GM23338 (cell line): ENCODE results near the gene PACC1. TPM values are rescaled to one million over a fixed set of nuclear protein-coding genes. Genes with fewer than 3 reads are reported as not detected.

ENCODE experiments used
- ATAC-seq: fragments of 200-7000 bp; cut with Tn5 transposase; 3 replicates; pipeline ENCODE4 v1.9.1; 2020
- DNase-seq: peaks from one replicate; pipeline ENCODE4 v3.0.0-alpha.2; 2015; ENCODE audit warnings: low spot score
- H2AFZ ChIP-seq: fragments of 200-600 bp; sonication (generic); 2 replicates; pipeline ENCODE4 v1.8.0; 2016; ENCODE audit warnings: antibody characterized with exemption, mild to moderate bottlenecking, moderate library complexity
- H3F3A ChIP-seq: fragments of 200-600 bp; sonication (generic); replicated peaks from 2 replicates; pipeline ENCODE4 v1.8.0; 2017; ENCODE audit warnings: antibody characterized with exemption, mixed run types, low read depth
- H3K27ac ChIP-seq: fragments of 200-600 bp; sonication (generic); 2 replicates; pipeline ENCODE4 v1.6.1; 2016; ENCODE audit warnings: low read depth
- H3K27me3 ChIP-seq: fragments of 200-600 bp; sonication (generic); 2 replicates; pipeline ENCODE4 v1.8.0; 2016; ENCODE audit warnings: mild to moderate bottlenecking, mixed run types, moderate library complexity; ENCODE audit not compliant: insufficient read depth
- H3K36me3 ChIP-seq: fragments of 200-600 bp; sonication (generic); 2 replicates; pipeline ENCODE4 v1.8.0; 2016; ENCODE audit warnings: mild to moderate bottlenecking; ENCODE audit not compliant: insufficient read depth
- H3K4me1 ChIP-seq: fragments of 200-600 bp; sonication (generic); 2 replicates; pipeline ENCODE4 v1.8.0; 2016; ENCODE audit warnings: mild to moderate bottlenecking, moderate library complexity; ENCODE audit not compliant: insufficient read depth
- H3K4me2 ChIP-seq: fragments of 200-600 bp; sonication (generic); 2 replicates; pipeline ENCODE4 v1.7.1; 2017; ENCODE audit warnings: mixed run types
- H3K4me3 ChIP-seq: fragments of 200-600 bp; sonication (generic); 2 replicates; pipeline ENCODE4 v1.6.1; 2016; ENCODE audit warnings: mixed run types
- H3K79me2 ChIP-seq: fragments of 200-600 bp; sonication (generic); replicated peaks from 2 replicates; pipeline ENCODE4 v1.8.0; 2017; ENCODE audit warnings: mild to moderate bottlenecking; ENCODE audit not compliant: insufficient read depth
- H3K9me2 ChIP-seq: fragments of 200-600 bp; sonication (generic); 2 replicates; pipeline ENCODE4 v1.8.0; 2017; ENCODE audit not compliant: insufficient read depth
- H4K20me1 ChIP-seq: fragments of 200-600 bp; sonication (generic); replicated peaks from 2 replicates; pipeline ENCODE4 v1.8.0; 2017; ENCODE audit warnings: mild to moderate bottlenecking; ENCODE audit not compliant: insufficient read depth
- H3K27ac Mint-ChIP-seq: 2 replicates; pipeline ENCODE4 v1.8.0; 2020; ENCODE audit warnings: inconsistent platforms, mild to moderate bottlenecking, moderate library complexity, mixed read lengths
- H3K27me3 Mint-ChIP-seq: 3 replicates; pipeline ENCODE4 v1.8.0; 2022; ENCODE audit warnings: low read depth, mild to moderate bottlenecking, moderate library complexity, mixed read lengths, inconsistent platforms; ENCODE audit not compliant: insufficient read depth, poor library complexity
- H3K36me3 Mint-ChIP-seq: 3 replicates; pipeline ENCODE4 v1.8.0; 2021; ENCODE audit warnings: low read depth, mild to moderate bottlenecking, inconsistent platforms, moderate library complexity, mixed read lengths
- H3K4me1 Mint-ChIP-seq: 3 replicates; pipeline ENCODE4 v1.8.0; 2020; ENCODE audit warnings: mild to moderate bottlenecking, inconsistent platforms, mixed read lengths
- H3K4me3 Mint-ChIP-seq: 3 replicates; pipeline ENCODE4 v1.8.0; 2021; ENCODE audit warnings: moderate library complexity, mild to moderate bottlenecking, inconsistent platforms, mixed read lengths
- H3K9me3 Mint-ChIP-seq: 3 replicates; pipeline ENCODE4 v1.8.0; 2020; ENCODE audit warnings: moderate library complexity, mild to moderate bottlenecking, inconsistent platforms, mixed read lengths
- CREB1 ChIP-seq: fragments of 250-450 bp; sonication (Bioruptor Pico); IDR thresholded peaks from 2 replicates; pipeline ENCODE4 v1.5.0; 2020; ENCODE audit warnings: low read depth, mild to moderate bottlenecking, moderate library complexity
- EZH2 ChIP-seq: fragments of 200-600 bp; sonication (generic); IDR thresholded peaks from one replicate; pipeline ENCODE4 v1.8.0; 2017; ENCODE audit warnings: antibody characterized with exemption, mild to moderate bottlenecking, low read depth; ENCODE audit not compliant: unreplicated experiment
- EZH2phosphoT487 ChIP-seq: fragments of 200-600 bp; sonication (generic); IDR thresholded peaks from one replicate; pipeline ENCODE4 v1.8.1; 2018; ENCODE audit warnings: antibody characterized with exemption; ENCODE audit not compliant: unreplicated experiment
- JUNB ChIP-seq: IDR thresholded peaks from one replicate; pipeline ENCODE4 v1.6.1; 2016; ENCODE audit warnings: antibody characterized with exemption; ENCODE audit not compliant: unreplicated experiment
- NANOG ChIP-seq: IDR thresholded peaks from 2 replicates; pipeline ENCODE4 v1.6.1; 2016; ENCODE audit warnings: antibody characterized with exemption, borderline replicate concordance
- STAT1 ChIP-seq: IDR thresholded peaks from one replicate; pipeline ENCODE4 v1.6.1; 2016; ENCODE audit warnings: antibody characterized with exemption; ENCODE audit not compliant: unreplicated experiment
- ZNF114 ChIP-seq: fragments of 250-450 bp; sonication (Bioruptor Pico); IDR thresholded peaks from 2 replicates; pipeline ENCODE4 v1.5.0; 2020; ENCODE audit warnings: mild to moderate bottlenecking, moderate library complexity
- ZNF331 ChIP-seq: fragments of 250-450 bp; sonication (Bioruptor Pico); IDR thresholded peaks from 2 replicates; pipeline ENCODE4 v1.5.0; 2020; ENCODE audit warnings: low read depth, mild to moderate bottlenecking, moderate library complexity
- polyA plus RNA-seq: library from polyadenylated mRNA; unstranded; fragments of >200 nt; fragmentation: Nextera tagmentation; extraction: Ambion mirVana; gene quantifications from 2 replicates; pipeline ENCODE4 v1.2.1, GENCODE V29; 2016
- total RNA-seq: library from RNA; depleted of rRNA; stranded (reverse); fragments of >200 nt; shearing (Covaris generic); gene quantifications from 2 replicates; pipeline ENCODE4 v1.2.3, GENCODE V29; 2014
- TF ChIP-seq, protein P1 (sequence below), 2 experiments: fragments of 200-600 bp in 1 of 2; sonication (generic) in 1 of 2; conservative IDR thresholded peaks; 2 replicates each; pipeline versions ENCODE4 v1.5.1 to v1.6.1; 2016 to 2017; ENCODE audit warnings: antibody characterized with exemption in 2 of 2, low read depth in 2 of 2, mild to moderate bottlenecking in 2 of 2, moderate library complexity in 1 of 2
- TF ChIP-seq, protein P2 (sequence below): IDR thresholded peaks from one replicate; pipeline ENCODE4 v1.6.1; 2018; ENCODE audit warnings: antibody characterized with exemption; ENCODE audit not compliant: unreplicated experiment

The PACC1 gene
- total and polyA plus RNA-seq, 2 experiments from 2014 or later: 17.1 to 18.0 TPM

DNA sequence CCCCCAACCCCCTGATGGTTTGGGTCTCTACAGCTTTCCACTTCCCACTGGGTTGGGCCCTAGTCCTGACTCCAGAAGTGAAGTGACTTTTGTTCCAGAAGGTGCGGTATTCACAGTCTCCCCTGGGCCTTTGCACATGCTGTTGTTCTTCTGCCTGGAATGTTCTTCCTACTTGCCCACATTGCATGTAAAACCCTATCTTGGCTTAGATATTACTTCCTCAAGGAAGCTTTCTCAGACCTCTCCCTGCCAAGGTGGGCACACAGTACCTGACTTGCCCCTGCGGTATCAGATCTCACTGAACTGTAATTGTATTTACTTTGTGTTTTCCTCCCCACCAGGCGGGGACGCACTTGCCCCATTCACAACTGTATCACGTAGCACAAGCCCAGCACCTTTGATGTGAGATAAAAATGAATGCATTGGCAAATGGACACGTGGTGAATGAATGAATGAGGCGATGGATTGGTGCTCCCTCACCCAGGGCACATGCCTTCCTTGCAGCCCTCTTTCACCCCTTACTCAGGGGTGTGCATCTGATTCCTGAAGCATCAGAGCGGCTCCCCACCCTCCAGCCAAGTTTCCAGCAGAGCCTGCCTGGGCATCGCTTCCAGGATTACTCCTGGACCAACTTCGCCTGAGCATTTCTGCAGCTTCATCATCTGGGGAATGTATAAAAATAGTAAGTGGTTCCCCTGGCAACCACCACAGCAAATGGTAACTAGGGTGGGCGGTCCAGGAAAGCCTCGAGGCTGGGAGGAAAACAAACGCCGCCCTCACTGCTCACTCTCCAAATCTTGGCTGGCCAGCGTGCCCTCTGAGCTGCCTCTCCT is 37.9 kb upstream of the PACC1 start:
- H3K4me1 ChIP-seq: no peaks in the 10 kb centered on the region
- Mint-ChIP-seq H3K27ac (no peak overlapping the region), H3K9me3 (no peaks in the 10 kb centered on the region), H3K4me1 (no peaks in the 10 kb centered on the region; the same call in 2 of the 3 replicates), H3K36me3 (no peaks in the 10 kb centered on the region; the same call in 2 of the 3 replicates), H3K27me3 (peaks cover 2% of the 10 kb centered on the region), H3K4me3 (no peak overlapping the region)
- H3K4me2 ChIP-seq: no peak overlapping the region
- no peaks in the 10 kb centered on the region for H3K79me2 ChIP-seq
- no peaks in the 10 kb centered on the region for H3K36me3 ChIP-seq
- no peaks in the 10 kb centered on the region for H3K9me2 ChIP-seq
- no peaks in the 10 kb centered on the region for H3F3A ChIP-seq
- H2AFZ ChIP-seq: no peak overlapping the region
- DNase-seq (no peak), ATAC-seq (no peak)
- TF ChIP-seq EZH2: no peak
- TF ChIP-seq EZH2phosphoT487: no peak
- TF ChIP-seq ZNF114 (CRISPR knock-in tag): no peak
- no peak for TF ChIP-seq ZNF331 (CRISPR knock-in tag)
- TF ChIP-seq JUNB: no peak
- no peak for TF ChIP-seq STAT1
- TF ChIP-seq, protein P1, sequence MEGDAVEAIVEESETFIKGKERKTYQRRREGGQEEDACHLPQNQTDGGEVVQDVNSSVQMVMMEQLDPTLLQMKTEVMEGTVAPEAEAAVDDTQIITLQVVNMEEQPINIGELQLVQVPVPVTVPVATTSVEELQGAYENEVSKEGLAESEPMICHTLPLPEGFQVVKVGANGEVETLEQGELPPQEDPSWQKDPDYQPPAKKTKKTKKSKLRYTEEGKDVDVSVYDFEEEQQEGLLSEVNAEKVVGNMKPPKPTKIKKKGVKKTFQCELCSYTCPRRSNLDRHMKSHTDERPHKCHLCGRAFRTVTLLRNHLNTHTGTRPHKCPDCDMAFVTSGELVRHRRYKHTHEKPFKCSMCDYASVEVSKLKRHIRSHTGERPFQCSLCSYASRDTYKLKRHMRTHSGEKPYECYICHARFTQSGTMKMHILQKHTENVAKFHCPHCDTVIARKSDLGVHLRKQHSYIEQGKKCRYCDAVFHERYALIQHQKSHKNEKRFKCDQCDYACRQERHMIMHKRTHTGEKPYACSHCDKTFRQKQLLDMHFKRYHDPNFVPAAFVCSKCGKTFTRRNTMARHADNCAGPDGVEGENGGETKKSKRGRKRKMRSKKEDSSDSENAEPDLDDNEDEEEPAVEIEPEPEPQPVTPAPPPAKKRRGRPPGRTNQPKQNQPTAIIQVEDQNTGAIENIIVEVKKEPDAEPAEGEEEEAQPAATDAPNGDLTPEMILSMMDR (conservative IDR thresholded peaks at IDR 0.05; ENCODE audit: low read depth in 2 of 2): peak in 1 of 2 experiments; percentile 24; a peak in 2 of 4 replicates
- no peaks in the 10 kb centered on the region for H4K20me1 ChIP-seq
- H3K27me3 ChIP-seq: no peaks in the 10 kb centered on the region
- H3K27ac ChIP-seq: no peak overlapping the region
- no peak overlapping the region for H3K4me3 ChIP-seq

DNA sequence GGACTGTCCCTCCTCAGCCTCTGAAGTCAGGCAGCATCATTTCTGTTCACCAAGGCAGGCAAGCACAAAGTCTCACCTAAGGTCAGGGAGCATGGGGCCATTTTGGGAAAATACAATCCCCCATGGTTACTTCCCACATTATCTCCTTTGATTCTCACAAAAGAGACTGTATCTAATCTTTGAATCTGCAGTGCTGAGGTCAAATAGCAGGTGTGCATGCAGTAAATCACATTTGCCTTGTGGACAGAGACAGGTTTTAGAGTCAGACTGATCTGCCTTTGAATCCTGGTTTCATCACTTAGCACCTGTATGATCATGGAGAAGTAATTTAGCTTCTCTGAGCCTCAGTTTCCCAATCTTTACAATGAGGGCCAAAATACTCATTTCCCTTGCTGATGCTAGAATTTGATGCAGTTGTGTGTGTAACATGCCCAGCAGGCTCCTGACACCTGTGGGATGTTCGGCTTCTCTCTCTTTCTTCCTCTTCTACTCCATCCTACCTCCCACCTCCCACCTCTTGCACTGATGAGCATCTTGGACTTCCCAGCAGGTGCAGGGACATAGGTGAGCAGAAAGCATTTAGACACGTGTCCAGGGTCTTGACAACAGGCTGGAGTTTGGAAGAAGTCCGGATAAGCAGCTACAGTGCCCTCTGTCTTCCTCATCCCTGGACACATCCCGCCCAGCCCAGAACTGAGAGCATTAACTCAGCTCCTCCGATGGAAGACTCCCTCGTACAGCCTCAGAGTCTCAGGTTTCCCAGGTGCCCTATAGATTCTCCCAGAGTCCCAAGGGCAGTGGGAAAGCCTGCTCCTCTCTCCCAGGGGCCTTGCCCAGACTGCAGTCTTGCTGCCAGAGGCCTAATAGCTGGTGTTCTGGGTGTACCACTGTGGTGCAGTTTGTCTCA is 37.0 kb upstream of the PACC1 start:
- Histone ChIP-seq H3K4me1 (no peaks in the 10 kb centered on the region), H3F3A (no peaks in the 10 kb centered on the region), H3K4me2 (no peak overlapping the region), H3K27me3 (no peaks in the 10 kb centered on the region), H3K36me3 (no peaks in the 10 kb centered on the region), H3K27ac (no peak overlapping the region), H2AFZ (no peak overlapping the region), H4K20me1 (no peaks in the 10 kb centered on the region), H3K9me2 (no peaks in the 10 kb centered on the region), H3K79me2 (no peaks in the 10 kb centered on the region), H3K4me3 (no peak overlapping the region)
- ATAC-seq (no peak), DNase-seq (no peak)
- H3K9me3 Mint-ChIP-seq: no peaks in the 10 kb centered on the region
- peaks cover 3% of the 10 kb centered on the region for H3K27me3 Mint-ChIP-seq
- no peak overlapping the region for H3K4me3 Mint-ChIP-seq
- no peak overlapping the region for H3K27ac Mint-ChIP-seq
- H3K36me3 Mint-ChIP-seq: no peaks in the 10 kb centered on the region; the same call in 2 of the 3 replicates
- H3K4me1 Mint-ChIP-seq: no peaks in the 10 kb centered on the region; the same call in 2 of the 3 replicates
- TF ChIP-seq, protein P2, sequence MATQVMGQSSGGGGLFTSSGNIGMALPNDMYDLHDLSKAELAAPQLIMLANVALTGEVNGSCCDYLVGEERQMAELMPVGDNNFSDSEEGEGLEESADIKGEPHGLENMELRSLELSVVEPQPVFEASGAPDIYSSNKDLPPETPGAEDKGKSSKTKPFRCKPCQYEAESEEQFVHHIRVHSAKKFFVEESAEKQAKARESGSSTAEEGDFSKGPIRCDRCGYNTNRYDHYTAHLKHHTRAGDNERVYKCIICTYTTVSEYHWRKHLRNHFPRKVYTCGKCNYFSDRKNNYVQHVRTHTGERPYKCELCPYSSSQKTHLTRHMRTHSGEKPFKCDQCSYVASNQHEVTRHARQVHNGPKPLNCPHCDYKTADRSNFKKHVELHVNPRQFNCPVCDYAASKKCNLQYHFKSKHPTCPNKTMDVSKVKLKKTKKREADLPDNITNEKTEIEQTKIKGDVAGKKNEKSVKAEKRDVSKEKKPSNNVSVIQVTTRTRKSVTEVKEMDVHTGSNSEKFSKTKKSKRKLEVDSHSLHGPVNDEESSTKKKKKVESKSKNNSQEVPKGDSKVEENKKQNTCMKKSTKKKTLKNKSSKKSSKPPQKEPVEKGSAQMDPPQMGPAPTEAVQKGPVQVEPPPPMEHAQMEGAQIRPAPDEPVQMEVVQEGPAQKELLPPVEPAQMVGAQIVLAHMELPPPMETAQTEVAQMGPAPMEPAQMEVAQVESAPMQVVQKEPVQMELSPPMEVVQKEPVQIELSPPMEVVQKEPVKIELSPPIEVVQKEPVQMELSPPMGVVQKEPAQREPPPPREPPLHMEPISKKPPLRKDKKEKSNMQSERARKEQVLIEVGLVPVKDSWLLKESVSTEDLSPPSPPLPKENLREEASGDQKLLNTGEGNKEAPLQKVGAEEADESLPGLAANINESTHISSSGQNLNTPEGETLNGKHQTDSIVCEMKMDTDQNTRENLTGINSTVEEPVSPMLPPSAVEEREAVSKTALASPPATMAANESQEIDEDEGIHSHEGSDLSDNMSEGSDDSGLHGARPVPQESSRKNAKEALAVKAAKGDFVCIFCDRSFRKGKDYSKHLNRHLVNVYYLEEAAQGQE: no peak
- TF ChIP-seq NANOG: no peak
- no peak for TF ChIP-seq JUNB
- no peak for TF ChIP-seq ZNF331 (CRISPR knock-in tag)
- no peak for TF ChIP-seq EZH2
- TF ChIP-seq, protein P1 (conservative IDR thresholded peaks at IDR 0.05; ENCODE audit: low read depth in 2 of 2): no peak
- TF ChIP-seq CREB1 (CRISPR knock-in tag): no peak
- TF ChIP-seq EZH2phosphoT487: no peak
